Fibroblast of upper back skin (primary cell): Measurements from ENCODE around the gene CLDN16.

Experiments used
- DNase-seq: peaks from one replicate; pipeline ENCODE4 v3.0.0-alpha.2; 2013

Gene CLDN16, protein sequence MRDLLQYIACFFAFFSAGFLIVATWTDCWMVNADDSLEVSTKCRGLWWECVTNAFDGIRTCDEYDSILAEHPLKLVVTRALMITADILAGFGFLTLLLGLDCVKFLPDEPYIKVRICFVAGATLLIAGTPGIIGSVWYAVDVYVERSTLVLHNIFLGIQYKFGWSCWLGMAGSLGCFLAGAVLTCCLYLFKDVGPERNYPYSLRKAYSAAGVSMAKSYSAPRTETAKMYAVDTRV

DNA sequence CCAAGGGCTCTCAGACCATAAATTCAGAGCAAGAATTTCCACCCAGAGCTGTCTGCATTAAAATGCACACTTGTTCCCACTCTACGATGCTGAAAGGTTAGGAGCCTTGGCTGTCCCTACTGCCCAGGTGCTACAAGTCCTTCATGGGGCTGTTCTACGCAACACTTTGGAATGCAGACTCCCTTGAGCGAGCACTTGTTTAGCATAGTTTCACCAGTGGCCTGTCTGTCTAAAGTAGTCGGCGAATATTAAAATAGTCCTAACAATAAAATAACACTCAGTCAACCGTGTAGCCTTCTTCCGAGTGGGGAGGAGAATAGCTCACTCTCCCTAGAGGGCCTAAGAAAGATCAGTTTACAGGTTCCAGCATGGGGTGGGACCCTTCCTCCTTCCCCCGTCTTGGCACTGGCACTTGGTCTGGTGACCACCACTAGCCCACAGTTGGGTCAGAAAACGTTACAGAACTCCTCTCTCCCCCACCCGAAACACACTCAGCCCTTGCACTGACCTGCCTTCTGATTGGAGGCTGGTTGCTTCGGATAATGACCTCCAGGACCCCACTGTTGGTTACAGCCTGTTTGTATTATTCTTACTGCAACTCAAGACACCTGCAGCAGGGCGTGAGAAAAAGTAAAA is at the start of gene CLDN16:
TSS of gene CLDN16 (plus strand) at position 586 of the 636 bp plus-strand sequence. CDS start 167 bp downstream, outside the sequence.
- no peak for DNase-seq

DNA sequence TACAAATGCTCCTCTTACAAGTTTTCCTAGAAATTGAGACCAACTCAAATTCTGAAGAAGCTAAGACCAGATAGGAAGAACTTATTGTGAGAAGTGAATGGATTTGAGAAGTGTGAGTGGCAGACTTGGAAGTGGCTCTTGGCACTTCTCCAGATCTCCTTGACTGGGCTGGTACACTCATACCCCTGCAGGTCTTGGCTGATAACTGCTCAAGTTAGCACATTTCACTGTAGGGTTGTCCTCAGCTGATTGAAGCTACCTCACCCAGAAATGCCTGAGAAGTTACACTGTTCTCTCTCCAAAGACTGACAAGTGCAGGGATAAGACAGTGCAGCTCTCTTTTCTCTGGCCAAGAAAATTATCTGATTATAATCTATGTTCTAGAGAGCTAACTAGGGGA is 49.2 kb upstream of the CLDN16 start:
- no peak for DNase-seq

DNA sequence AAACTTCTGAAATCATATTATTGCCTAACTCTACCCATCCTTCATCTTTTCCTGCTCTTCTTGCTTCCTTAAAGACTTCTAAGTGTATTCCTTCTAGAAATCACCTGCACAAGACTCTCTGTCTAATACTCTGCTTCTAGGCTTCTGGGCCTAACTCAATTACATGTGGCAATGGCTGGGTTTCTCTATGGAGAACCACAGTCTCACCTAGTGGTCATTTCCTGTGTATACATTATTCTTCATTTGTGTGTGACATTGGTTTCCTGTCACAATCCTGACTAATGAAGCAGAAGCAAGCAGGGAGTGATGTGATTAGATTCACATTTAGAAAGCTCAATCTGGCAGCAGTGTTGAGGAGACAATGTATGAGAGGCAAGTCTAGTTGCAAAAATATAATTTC is 48.8 kb upstream of the CLDN16 start:
- peak; percentile 64 for DNase-seq

DNA sequence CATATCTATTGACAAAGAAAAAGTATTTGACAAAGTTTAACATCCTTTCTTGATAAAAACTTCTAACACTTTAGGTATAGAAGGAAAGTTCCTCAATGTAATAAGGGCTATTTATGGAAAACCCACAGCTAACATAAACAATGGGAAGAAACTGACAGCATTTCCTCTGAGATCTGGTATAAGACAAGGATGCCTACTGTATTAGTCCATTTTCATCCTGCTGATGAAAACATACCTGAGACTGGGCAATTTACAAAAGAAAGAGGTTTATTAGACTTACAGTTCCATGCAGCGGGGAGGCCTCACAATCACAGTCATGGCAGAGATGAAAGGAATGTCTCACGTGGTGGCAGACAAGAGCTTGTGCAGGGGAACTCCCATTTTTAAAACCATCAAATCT is 47.9 kb upstream of the CLDN16 start:
- DNase-seq = peak; percentile 35

DNA sequence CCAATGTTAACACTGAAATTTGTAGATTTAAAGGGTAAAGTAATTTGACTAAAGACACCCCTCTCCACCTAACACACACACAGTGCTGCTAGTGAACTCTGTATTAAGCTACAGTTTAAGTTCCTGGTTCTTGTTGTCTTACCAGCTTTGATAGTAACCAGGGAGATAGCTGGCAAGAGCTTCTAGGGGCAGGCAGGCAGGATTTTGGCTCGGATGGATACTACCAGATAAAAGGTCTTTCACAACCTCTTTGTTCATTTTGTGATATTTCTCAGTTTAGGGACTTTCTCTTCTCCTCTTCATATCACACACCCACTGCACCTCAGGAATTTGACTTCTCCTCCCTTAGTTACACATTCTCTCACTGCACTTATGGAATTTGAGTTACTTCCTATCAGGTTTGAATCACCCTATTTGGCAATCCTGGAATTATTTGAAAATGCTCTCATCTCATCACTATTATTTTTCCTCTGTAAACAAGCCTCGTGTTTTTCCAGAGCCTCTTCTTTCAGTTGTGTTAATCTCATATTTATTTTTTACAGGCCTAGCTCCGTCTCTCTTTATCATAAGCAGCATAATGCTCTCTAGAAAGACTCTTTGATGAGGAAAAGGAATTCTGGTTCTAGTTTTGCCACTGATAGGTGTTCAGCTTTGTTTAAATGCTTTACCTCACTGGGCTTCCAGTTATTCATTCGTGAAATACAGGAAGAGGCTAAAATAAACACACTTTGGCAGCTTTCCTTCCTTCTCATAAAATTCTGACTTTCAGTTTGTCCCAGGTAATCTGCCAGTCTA is 42.7 kb upstream of the CLDN16 start:
- peak; percentile 93 for DNase-seq

DNA sequence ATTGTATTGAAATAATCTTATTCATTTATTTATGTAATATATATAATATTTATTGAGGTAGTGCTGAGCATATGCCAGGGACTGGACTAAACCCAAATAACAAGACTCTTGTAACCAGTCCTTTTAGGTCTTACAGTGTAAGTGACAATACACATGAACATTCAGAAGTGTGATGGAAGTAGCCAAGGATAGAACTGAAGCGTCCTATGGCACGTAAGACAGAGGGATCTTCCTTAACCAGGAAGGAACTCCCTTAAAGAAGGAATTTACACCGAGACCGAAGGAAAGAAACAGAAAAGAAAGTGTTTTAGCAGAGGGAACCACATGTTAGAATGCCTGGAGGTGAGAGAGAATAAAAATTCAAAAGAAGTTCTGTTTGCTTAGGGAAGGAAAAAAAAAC is 42.1 kb upstream of the CLDN16 start:
- no peak for DNase-seq

DNA sequence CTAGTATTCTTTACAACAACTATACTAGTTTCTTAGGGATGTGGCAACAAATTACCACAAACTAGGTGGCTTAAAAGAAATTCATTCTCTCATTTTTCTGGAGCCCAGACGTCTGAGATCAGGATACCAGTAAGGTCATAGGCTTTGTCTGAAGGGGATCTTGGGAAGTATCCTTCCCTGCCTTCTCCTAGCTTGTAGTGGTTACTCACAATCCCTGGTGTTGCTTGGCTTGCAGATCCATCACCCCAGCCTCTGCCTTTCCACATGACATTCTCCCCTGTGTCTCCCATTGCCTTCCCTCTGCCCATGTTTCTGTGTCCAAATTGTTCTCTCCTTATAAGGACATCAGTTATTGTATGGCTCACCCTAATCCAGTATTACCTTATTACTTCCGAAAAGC is 41.4 kb upstream of the CLDN16 start:
- no peak for DNase-seq

DNA sequence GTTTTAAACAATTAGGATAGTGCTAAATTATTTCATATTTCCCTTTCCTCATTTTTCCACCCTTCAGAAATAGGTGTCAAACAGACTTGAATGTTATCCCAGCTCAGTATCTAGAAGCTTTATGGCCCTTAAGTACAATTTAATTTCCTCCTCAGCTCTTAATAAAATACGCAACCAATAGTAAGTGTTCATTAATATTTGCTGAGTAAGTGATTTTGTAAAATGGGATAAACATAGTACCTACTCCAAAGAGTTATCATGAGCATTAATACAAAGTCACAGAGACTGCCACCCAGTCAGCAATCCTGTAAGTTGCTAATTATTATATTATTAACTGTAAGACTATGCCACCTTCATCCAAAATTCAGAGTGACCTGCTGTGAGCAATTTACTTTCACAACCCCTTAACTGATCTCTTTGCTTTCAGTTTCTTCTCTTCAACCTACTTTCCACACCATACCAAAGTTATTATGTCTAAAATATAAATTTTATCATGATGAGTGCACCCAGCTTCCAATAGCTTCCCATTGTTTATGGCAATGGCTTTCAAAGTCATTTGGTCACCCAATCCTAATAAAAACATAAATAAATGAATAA is 35.0 kb upstream of the CLDN16 start:
- no peak for DNase-seq

DNA sequence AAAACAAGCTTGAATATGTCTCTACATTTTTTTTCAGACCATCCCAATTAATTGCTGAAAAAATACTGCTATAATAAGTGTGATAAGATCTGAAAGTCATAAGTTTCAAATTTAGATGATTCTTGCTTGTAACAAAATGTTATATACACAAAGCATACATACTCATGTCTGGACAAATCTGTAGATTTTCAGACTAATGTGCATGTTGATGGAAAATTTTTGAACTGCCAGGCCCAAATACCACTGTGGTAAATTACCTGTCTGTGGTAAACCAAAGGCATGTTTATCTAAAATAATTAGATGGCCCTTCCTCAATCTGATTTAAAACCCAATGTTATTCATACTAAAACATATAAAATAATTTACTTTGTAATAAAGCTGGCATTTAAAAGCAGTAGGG is 31.7 kb upstream of the CLDN16 start:
- DNase-seq = no peak

DNA sequence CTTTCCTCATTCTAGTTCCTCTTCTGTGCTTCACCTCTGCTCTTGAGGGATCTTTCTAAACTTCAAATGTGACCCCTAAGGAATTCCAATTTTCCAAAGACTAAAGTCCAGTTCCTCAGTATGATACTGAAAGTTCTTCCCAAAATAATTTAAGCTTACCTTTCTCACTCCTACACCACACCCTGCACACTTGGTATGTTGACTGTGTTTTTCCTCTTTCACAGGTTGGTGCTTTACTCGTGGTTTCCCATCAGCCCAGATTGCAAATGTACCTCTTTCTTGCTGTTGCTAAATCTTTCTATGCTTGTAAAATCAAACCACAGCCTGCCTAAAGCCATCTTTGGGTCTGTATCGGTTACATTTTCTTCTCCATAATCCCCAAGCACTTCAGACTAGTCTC is 30.5 kb upstream of the CLDN16 start:
- DNase-seq = no peak

DNA sequence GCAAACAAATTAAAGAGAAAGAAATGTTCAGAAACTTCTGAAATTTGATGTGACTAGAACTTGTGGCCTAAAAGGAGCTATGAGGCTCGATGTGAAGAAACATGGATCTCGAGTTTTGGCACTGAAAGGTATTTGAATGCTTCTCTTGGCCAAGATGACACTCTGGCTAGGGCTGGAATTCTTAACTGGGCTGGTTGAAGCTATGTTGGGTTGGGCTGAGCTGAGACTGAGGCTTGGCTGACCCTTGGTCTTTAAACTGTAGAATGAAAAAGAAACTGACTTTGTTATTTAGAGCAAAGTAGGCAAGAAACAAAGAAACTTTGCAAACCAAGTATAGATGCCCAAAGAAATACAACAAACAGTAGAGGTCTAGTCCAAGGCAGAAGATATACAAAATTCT is 28.1 kb upstream of the CLDN16 start:
- DNase-seq = no peak

DNA sequence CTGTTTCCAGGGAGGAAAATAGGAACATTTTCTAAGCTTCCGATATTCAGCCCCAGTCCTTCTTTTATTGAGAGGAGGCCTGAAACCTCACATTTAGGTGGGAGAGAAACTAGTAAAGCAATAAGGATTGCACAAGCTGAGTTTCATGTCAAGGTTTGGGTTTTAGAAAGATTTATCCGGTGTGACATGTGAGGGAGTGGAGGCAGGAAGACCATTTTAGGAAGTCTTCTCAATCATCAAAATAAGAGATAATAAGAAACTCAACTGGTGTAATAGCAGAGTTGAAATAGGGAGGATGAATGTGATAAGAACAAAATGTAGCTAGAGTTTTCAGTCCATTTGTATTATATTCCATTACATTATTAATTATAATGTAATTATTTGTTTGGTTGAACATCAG is 27.7 kb upstream of the CLDN16 start:
- DNase-seq = no peak

DNA sequence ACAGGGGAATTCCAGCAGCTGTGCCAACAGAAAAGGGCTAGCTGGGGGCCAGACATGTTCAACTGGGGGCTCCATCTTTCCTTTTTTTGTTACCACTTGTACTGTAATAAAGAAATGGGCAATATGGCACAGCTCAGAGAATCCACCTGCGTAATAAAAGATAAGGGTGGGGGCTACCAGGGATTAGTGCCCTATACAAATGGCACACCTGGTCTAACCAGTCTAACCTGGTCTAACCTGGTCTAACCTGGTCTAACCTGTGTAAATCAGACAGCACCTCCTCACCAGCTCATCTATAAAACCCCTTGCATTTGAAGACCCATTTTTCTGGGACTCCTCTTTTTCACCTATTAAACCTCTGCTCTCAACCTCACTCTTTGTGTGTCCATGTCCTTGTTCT is 26.2 kb upstream of the CLDN16 start:
- no peak for DNase-seq

DNA sequence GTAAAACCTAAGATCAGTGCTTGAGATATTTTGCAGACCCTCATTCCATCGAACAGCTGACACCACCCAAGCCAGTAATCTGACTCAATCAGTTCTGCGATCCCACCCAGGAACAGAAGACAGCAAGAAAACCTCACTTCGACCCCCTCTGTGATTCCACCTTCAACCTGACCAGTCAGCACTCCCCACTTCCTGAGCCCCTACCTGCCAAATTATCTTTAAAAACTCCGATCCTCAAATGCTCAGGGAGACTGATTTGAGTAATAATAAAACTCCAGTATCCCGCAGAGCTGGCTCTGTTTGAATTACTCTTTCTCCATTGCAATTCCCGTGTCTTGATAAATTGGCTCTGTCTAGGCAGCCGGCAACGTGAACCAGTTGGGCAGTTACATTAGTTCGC is 25.7 kb upstream of the CLDN16 start:
- no peak for DNase-seq

DNA sequence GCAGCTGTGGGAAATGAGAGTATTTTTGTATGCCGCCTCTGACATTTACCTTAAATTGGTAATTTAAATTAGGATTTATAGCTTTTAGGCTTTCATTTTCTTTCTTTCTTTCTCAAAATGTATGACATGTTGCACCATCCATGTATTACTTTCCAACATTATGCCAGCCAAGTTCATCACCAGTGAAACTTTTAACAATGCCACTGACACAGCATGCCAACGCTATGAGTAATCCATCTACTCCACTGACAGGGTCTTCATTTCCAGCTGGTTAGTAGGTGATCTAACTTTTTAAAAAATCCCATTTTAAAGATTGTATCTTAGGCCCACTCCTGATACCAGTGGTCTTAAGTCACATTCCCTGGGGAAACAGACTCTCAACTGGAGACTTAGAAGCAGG is 21.8 kb upstream of the CLDN16 start:
- DNase-seq = no peak

DNA sequence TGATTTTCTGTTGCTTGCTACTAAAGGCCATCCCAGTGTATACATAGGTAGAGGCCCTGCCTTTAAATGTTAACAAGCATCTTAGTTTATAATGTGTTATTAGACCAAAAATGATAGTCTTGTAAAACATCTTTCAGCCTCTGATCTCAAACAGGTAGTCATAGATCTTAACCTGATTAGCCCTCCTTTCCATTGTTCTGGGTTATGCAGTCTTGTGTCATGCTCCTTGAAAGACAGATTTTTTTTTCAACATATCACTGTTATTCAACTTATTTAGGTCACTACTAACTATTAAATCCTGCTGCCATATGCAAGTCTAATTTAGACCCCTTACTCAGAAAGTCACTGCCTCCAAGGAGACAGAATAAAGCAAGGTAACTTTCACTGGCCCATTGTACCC is 19.1 kb upstream of the CLDN16 start:
- no peak for DNase-seq

DNA sequence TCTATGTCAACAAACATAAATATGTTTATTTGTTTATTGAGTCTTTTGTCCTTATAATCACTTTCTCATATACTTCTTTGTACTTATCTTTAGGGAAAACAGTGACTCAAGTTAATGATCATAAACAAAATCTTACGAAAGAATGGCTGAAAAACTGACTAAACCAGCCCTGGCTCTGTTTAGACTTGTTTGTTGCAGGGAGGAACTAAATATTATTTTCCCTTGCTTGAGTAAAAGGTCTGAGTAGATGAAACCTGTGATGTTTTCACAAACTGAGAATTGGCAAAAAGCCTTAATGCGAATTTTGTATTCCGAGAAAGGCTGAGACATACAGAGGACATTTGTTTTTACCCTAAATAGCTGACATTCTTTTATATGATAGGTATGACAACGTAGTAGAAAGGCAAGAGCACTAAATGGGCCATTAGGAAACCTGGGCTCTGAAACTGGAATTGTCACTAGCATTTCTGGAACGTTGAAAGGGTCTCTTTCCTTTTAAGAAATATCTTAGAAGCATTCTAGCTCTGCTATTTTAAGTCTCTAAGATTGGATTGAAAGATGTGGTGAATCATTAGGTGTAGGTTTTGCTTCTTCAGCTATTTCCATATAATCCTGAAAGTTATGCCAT is 18.2 kb upstream of the CLDN16 start:
- no peak for DNase-seq

DNA sequence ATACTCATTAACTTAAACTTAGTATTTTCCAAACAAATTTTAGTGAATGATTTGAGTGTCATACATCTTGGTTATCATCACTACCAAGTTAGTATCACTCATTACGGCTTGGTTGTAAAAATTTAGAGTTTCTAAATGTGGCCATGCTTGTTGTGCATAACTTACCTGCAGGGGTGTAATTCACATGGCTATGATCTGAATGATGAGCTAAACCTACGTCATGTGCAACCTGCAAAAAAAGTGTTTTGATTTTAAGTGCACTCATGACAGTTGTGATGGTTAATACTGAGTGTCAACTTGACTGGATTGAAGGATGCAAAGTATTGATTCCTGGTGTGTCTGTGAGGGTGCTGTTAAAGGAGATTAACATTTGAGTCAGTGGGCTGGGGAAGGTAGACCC is 17.6 kb upstream of the CLDN16 start:
- no peak for DNase-seq

DNA sequence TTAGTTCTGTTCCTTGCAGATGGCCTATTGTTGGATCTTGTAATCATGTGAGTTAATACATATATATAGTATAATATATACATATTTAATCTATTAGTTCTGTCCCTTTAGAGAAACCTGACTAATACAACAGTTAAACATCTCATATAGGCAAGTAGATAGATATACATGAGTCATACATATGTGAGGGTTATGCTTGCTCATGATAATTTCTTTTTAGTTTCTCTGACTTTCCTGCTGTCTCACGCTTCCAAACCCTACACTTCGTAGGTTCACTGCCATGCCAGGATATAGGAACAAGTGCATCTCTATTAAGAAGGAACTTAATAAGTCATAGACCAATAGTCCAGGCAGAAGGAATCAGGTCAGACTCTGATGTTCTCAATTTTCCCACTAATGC is 16.8 kb upstream of the CLDN16 start:
- DNase-seq = no peak

DNA sequence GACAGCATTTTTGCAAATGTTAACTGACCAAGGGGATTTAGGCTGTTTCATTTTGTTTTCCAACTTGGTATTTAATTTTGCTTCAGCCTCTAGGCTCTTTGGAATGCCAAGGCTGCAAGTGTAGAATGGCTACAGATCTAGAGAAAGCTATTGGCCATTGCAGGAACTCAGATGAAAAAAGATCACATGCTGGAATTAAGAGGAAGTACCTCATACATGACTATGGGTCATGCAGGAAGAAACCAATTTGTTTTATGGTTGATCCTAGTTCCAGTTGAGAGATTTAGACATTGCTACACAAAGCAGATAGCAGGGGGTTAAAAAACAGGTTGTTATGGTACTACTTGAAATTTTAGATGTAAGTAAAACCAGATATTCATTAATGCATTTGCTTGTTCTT is 12.7 kb upstream of the CLDN16 start:
- no peak for DNase-seq

DNA sequence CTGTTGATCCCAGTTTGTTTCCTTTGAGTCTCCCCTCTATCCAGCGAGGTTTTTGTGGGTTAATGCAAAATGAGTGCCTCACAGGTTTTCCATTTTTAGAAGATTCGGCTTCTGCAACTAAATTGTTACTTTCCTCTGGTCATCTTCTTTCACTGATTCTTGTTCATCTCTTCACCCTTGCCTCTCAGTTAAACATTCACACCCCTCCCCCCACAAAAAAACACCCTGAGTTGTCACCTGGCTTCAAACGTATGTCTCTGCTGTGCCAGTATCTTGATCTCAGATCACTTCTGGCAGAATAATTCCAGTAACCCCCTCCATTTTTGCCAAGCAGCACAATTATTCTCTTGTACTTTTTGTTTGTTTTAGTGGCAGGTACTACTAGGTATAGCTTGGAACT is 12.3 kb upstream of the CLDN16 start:
- no peak for DNase-seq

DNA sequence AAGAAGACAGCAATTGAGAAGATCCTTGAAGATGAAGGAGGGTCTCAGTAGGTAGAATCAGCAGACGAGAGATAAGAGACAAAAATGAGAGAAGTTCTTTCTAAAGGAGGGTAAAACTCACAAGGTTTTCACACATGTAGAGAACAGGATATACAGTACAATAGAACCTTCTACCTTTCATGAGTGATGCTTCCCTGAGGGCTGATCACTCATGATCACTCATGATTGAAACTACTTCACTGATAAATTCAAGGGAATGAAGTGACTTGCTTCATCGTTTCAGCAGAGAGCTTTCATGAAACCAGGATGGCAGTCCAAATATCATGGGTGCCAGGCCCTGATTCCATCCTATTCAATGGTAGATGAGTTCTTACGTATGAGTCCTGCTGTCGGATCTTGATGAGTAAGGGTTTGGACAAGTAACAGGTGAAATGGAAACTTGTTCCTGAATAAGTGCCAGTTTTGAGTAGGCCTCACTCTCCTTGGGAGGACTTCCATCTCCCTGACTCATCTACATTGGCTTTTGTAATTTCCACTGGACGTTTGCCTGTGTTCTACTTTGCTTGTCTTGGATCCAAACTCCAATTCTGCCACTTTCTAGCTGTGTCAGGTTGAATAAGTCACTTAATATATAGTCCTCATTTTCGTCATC is 9.6 kb upstream of the CLDN16 start:
- peak; percentile 88 for DNase-seq

DNA sequence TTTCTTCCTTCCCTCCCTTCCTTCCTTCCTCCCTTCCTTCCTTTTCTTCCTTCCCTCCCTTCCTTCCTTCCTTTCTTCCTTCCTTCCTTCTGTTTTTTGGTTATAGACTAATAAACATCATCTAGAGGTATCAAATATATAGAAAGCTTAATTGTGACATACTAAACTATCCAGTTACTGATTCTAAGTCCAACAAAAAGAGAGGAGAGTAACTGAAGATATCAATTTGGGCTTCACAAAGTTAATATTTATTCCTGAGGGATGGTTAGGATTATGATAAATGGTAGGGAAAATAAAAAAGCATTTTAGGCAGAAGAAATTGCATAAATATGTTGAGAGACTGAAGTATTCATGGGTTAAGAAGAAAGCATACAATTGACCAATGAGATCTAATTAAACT is 7.8 kb upstream of the CLDN16 start:
- no peak for DNase-seq
